NCI-H1048 (cell line): ENCODE results near the gene KLHL3.
"Not testable (repeated sequence)": the region's sequence is repeated elsewhere in the genome, so short reads cannot be mapped to it uniquely, and the experiment has no call there.

Experiments used
- DNase-seq: peaks from one replicate; lab custom pipeline; 2025; lab: John Stamatoyannopoulos, UW

Gene KLHL3, protein sequence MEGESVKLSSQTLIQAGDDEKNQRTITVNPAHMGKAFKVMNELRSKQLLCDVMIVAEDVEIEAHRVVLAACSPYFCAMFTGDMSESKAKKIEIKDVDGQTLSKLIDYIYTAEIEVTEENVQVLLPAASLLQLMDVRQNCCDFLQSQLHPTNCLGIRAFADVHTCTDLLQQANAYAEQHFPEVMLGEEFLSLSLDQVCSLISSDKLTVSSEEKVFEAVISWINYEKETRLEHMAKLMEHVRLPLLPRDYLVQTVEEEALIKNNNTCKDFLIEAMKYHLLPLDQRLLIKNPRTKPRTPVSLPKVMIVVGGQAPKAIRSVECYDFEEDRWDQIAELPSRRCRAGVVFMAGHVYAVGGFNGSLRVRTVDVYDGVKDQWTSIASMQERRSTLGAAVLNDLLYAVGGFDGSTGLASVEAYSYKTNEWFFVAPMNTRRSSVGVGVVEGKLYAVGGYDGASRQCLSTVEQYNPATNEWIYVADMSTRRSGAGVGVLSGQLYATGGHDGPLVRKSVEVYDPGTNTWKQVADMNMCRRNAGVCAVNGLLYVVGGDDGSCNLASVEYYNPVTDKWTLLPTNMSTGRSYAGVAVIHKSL

DNA sequence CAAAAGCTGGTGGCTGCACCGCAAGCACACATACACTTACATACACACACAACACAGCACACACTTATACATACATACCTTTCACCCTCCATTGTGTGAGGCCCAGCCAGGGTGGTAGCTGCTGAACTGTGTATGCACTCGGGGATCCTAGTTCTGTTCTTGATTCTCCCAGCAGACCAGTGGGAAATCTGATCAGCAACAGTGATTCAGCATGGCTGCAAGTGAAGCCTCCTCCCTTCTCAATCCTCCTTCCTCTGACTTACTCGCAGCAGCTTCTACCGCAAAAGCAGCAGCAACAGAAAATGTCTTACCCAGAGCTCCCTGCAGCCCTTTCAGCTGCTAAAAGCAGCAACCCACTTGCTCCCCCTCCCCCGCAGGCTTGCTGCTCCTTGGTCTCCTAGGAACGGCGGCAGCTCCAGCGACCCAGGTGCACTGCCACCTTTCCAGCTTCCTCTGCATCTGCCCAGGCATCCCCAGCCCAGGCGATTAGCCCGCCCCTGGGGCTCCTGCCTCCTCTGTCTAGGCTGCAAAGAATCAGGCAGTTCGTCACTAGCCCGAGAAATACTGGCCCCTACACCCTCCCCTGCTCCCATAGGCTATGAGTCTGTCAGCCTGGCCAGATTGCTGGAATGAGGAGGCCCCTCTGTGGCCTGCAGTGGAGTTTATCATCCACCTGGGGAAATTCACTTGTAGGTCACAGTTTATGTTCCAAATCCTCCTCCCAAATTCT, at the start of gene KLHL3:
KLHL3 (minus strand) TSS at position 535 of the 730 bp plus-strand sequence; CDS start at position 92, 443 bp downstream.
- DNase-seq, result no peak

DNA sequence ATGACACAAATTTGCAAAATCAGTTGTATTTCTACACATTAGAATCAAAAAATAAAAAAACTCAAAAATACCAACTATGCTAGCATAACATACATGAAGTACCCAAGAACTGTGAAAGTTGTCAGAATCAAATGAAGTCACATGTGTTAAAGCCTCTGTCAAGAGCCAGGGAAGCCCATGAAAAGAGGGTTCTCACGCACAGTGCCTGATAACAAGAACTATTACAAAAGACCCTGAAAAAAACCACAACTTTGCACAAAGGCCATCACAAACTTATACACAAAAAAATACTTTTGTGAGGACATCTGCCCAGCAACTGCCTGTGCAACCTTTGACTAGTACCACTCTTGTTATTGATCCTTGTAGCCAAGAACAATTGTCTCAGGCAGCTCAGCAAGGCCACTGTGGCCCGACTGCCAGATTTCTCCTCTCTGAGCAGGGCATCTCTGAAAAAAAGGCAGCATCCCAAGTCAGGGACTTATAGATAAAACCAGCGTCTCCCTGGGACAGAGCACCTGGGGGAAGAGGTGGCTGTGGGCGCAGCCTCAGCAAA, 47.2 kb upstream of the KLHL3 start:
- DNase-seq, result no peak

DNA sequence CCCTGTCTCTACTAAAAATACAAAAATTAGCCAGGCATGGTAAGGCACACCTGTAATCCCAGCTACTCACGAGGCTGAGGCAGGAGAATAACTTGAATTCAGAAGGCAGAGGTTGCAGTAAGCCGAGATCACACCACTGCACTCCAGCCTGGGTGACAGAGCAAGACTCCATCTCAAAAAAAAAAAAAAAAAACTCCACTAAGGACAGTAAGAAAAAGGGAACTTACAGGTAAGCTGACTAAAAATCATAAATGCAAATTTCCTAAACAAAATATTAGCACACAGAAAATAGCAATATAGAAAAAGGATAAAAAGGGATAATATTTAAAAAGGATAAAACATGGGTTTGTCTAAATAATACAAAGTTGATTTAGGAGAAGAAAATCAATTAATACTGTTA, 46.2 kb upstream of the KLHL3 start:
- DNase-seq, result no peak

DNA sequence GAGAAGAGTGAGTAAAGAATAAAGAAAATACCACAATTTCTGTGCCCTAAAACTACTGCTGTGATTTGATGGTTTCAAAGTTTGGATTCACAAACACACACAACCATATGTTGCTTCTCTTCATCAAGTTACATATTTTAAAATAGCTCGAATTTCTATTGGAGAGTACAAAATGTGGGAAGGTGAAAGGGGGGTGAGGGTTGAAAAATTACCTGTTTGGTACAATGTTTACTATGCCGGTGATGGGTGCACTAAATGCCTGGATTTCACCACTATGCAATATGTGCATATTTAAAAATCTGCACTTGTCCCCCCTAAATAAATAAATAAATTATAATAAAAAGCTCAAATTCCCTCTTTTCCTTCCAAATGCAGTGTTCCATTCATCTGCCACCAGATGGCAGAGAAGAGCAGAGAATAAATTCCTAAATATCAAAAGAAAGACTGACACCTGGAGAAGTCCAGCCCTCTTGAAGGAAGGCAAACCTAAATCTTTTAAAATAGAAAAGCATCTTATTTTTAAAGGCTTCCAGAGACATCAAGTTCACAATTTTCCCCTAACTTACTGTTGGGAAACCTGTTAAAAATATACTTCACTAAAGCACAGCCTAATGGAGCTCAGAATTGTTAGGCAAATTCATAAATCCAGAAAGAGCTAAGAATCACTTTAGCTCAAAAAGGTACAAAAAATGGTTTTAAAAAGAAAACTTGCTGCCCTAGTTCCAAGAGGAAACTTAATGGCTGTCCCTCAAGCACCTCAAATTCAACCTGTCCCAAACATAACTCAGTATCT, 43.1 kb upstream of the KLHL3 start:
- peak; percentile 26 for DNase-seq

DNA sequence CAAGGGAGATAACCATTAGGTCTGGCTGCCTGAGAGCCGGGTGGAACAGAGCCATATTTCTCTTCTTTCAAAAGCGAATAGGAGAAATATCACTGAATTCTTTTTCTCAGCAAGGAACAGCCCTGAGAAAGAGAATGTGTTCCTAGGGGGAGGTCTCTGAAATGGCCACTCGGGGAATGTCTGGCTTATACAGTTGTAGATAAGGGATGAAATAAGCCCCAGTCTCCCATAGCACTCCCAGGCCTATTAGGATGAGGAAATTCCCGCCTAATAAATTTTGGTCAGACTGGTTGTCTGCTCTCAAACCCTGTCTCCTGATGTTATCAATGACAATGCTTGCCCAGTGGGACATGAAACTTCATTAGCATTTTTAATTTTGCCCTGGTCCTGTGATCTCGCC, 32.0 kb upstream of the KLHL3 start:
- DNase-seq, result not testable (repeated sequence)

DNA sequence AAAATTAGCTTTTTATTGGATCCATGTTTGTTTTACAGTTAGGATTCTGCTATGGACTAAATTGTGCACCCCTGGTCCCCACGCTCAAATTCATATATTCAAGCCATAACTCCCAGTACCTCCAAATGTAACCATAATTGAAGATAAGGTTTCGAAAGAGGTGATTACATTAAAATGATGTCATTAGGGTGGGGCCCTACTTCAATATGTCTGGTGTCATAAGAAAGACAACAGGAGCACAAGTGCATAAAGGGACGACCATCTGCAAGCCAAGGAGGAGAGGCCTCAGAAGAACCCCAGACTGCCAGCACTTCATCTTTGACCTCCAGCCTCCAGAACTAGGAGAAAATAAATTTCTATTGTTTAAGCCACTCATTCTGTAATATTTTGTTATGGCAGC, 25.7 kb upstream of the KLHL3 start:
- no peak for DNase-seq

DNA sequence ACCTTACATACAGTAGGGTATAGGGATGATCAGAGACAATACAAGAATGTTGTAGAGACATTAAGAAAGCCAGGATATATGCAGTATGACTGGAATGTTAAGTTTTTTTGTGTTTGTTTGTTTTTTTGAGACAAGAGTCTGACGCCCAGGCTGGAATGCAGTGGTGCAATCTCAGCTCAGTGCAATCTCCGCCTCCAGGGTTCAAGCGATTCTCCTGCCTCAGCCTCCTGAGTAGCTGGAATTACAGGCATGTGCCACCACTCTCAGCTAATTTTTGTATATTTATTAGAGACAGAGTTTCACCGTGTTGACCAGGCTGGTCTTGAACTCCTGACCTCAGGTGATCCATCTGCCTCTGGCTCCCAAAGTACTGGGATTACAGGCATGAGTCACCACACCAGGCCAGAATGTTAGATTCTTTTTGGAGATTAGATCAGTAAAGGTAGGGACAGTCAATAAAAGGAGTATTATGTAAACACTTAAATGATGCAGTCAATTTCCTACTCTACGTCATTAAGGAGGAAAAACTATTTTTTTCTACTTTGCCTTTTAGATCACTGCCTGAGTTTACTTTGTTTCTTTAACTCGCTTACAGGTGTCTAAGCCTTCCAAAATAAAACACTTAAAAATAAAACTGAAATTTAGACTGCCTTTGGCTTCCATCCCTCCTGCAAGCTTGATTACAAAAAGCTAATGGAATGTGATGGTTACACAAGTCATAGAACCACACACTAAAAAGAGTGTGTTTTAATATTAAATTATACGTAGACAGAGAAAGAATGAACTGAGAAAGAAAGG, 25.0 kb upstream of the KLHL3 start:
- no peak for DNase-seq

DNA sequence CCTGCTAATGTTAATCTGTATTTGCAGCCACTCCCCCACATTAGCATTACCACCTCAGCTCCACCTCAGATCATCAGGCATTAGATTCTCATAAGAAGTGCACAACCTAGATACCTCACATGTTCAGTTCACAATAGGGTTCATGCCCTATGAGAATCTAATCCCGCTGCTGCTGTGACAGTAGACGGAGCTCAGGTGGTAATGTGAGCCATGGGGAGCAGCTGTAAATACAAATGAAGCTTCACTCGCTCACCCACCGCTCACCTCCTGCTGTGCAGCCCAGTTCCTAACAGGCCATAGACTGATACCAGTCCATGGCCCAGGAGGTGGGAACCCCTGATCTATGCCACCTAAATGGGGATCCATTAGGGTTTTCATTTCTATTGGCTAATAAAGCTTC, 24.4 kb upstream of the KLHL3 start:
- no peak for DNase-seq

DNA sequence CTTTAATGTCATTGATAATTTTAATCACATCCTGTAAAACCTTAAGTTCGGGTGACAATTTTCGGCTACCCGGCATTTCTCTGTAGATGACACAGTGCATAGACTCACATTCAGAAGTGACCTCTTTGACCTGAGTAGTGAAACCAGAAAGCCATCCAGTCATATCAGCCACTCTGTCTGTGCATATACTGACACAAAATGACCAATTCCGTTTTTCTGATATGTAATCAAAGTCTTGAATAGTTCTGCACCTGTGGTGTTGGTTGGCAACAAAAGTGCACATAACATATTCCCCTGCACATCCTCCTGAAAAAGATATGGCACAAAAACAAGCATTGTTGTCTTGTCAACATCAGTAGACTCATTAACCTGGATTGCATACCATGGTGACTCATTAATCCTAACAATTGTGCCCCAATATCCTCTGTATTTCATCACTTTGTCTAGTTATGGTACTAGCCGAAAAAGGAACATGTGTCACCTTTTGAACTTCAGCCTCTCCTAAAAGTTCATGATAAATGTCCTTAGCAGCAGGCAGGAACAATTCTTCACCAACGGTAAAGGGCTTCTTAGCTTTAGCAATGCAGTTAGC, 22.9 kb upstream of the KLHL3 start:
- DNase-seq, result no peak

DNA sequence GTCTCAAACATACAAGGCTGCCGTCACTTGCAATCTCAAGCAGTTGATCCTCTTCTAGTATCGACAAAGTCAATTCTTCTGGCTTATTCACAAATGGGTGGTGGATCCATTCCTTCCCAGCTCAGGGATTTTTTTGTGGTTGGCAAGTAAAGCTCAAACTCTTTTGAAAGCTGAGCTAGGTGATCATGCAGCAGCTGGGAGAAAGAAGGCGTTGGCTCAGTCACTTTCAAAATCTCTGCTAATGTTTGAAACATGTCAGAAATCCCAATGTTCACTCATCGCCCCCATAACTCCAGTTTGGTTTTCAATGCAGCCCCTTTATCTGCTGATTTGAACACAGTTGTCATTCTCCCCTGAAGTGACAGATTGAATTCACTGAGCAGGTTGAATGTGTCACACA, 22.2 kb upstream of the KLHL3 start:
- DNase-seq, result no peak

DNA sequence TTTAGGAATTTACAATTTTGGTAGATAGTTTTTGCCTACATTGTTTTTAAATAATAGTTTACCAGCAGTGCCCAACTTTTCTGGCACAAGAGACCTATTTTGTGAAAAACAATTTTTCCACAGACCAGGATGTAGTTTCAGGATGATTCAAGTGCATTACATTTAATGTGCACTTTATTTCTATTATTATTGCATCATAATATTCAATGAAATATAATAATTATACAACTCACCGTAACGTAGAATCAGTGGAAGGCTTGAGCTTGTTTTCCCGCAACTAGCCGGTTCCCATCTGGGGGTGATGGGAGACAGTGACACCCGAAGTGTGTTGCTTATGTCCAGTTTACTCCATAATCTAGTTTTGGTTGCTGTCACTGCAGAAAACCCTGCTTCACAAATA, 21.7 kb upstream of the KLHL3 start:
- DNase-seq, result no peak

DNA sequence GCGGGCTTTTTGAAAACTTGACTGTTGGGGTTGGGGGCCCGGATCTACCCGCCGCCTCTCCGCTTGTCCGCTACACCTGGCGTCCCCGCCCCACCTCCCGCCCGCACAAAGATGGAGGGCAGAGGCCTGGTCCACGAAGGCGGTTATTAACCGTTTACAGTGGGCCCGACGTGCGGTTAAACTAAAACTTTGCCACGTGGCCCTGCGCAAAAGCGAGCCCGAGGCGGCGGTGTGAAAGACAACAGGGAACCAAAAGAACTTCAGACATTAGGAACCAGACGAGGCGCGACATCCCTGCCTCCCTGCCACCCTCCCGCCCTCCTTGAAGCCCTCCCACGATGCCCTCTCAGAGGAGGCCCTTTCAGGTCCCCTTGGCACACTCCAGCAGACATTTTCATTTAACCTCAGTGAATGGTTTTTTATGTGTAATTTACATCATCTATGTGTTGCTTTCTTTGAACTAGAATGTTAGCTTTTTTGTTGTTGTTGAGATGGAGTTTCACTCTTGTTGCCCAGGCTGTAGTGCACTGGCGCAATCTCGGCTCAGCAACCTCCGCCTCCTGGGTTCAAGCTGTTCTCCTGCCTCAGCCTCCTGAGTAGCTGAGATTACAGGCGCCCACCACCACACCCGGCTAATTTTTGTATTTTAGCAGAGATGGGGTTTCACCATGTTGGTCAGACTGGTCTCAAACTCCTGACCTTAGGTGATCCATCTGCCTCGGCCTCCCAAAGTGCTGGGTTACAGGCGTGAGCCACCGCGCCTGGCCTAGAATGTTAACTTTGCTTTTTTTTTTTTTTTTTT, 19.3 kb upstream of the KLHL3 start:
- no peak for DNase-seq

DNA sequence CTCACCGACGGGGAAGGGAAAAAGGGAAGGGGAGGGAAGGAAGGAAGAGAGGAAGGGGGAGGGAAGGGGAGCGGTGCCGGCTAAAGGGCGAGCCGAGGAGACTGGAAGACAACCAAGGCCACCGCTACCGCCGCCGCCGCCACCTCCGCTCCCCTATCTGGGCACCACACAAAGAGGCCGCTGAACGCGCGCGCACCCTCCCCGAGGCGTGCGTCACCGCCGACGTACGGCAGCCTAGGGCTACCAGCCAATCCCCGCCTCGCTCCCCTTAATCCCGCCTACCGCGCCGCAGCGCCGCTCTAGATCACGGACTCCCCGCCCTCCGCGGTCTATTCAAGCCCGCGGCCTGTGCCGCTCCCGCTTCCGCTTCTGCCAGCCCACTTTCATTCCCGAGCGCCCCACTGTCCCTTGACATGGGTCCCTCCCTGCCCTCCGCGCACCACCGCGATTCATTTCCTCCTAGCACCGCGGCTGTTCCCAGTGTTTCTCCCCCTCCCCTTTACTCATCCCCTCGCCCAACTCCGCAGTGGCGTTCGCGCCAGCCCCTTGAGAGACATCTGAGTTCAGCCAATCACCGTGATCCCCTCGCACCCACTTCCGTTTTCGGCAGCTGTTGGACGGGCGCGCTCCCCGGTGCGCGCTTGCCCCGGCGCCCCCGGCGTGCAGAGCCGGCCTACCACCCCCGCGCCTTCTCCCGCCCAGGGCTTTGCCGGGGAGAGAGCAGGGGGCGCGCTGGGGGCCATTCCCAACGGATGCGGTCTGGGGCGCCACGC, 18.5 kb upstream of the KLHL3 start, which contains the start of gene HNRNPA0:
HNRNPA0 (minus strand) TSS at position 176 of the 773 bp plus-strand sequence. CDS start 297 bp downstream, outside the sequence.
- peak; percentile 91 for DNase-seq

DNA sequence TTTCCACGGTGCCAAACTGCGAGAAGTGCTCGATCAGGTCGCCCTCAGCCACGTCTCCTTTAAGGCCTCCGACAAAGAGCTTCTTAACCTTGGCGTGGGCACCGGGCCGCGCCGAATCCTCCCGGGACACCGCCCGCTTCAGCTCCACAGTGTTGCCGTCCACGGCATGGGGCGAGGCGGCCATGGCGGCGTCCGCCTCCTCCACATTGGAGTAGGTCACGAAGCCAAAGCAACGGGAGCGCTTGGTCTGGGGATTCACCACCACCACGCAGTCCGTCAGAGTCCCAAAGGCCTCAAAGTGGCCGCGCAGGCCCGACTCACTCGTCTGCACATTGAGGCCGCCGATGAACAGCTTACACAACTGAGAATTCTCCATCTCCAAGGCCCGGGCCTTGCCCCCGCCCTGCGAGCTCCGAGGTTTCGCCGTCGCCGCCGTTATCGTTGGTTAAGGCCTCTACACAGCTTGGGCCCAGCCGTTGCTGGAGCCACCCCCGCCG, 17.9 kb upstream of the KLHL3 start:
- DNase-seq, result no peak

DNA sequence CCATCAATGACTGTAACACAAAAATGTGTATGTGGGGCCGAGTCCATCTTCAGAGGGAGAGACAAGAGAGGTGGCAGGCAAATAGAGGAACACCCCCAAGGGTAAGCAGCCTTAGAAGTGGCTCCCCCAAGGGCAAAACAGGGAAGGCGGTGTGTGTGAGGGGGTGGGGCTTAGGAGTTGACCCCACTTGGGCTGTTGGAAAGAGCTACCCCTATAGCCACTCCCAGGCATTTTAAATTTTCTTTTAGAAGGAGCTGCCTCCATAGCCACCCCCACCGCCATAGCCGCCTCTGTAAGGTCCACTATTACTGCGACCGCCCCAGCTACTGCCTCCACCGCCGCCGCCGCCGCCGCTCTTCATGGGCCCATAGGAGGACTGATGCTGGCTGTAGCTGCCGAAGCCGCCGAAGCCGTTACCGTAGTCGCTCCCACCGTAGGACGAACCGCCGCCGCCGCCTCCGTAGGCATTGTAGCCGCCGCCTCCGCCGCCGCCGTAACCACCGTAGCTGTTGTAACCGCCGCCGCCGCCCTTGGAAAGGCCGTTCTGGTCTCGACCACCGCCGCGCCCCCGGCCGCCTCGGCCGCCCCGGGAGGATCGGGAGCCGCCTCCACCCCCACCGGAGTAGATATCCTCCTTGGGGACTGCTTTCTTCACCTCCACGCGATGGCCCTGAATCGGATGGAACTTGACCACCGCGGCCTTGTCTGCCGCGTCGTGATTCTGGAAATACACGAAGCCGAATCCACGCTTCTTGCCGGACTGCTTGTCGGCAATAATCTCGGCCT, 17.2 kb upstream of the KLHL3 start:
- no peak for DNase-seq

DNA sequence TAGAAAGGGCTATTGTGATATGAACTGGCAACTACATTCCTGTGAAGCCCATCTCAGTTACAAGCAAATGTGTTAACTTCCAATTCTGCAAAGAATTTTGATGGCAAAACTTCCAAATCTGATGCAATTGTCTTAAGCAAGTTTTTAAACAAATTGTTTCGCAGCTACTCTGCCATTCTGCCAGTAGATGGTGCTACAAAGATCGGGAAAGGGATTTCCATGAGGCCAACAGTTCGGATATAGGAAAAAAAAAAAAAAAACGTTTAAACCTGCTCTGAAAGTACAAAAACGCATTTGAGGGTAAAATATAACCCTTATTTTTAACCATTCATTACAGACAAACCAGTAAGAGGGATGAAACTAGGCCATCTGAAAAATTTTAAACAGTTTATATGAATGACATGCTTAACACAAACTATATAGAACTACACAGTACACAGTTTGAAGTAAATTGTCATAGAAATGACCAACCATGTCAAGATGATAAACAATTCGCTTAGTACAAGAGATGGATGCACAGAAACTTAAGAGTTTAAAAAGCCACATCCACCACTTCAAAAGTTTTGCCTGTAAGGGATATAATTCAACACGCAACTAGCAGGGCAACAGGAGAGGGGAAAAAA, 16.1 kb upstream of the KLHL3 start:
- DNase-seq, result no peak

DNA sequence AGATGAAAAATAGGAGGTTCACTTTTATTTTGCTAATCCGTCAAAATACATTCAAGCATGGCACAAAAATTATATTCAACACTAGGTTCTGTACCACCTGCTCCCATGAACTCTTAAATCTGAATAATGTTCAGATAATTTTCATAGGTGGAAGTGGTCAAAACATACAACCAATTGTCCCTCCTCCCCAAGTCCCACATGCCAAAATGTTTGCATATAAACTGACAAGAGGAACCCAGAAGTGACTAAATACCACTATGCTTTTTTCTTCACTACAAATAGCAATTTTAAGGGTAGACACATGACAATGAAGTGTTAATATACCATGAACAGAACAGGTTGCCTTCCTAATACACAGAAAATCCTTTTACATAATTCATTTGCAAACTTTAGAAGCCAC, 14.5 kb upstream of the KLHL3 start:
- no peak for DNase-seq
